Thoracic aorta endothelial cell (primary cell): ENCODE data around the gene ADTRP. TPM values are rescaled to one million over a fixed set of nuclear protein-coding genes. Genes with fewer than 3 reads are reported as not detected.

Source experiments
- small RNA-seq: library from RNA; depleted of rRNA; stranded (forward); fragments of <200 nt; gene quantifications from one replicate; pipeline ENCODE3, GENCODE V24; 2012
- total RNA-seq: library from RNA; depleted of rRNA; stranded (reverse); fragments of >200 nt; gene quantifications from 2 replicates; pipeline ENCODE4 v1.2.3, GENCODE V29; 2012

Gene ADTRP
- total RNA-seq = 0.40 and 7.7 TPM in 2 replicates

GRCh38 chr6:11778648-11779328 lies at the start of gene ADTRP:
TSS of gene ADTRP (minus strand) at chr6:11778803. CDS start at chr6:11778759, 44 bp downstream.

Small RNA genes within 50 kb of the gene (small RNA-seq; reads per million reads assigned to genes)
- not detected for gene RF00272

Other genes with a start within 250 kb of the ADTRP start
- 9.6 and 11.0 TPM in 2 replicates for gene TMEM170B, start 241.1 kb downstream of the ADTRP start, total RNA-seq
- 40.1 and 51.1 TPM in 2 replicates for gene HIVEP1, start 233.5 kb upstream of the ADTRP start, total RNA-seq